Endodermal cell (in vitro differentiated cells): Measurements from ENCODE around the gene CHID1. TPM values are rescaled to one million over a fixed set of nuclear protein-coding genes. Genes with fewer than 3 reads are reported as not detected.
A peak's percentile ranks its signal among the peaks of the same experiment; 100 is the strongest.

Experiments
- DNase-seq: peaks from one replicate; pipeline ENCODE4 v3.0.0-alpha.2; 2017
- H3K27ac ChIP-seq: 2 replicates; pipeline ENCODE4 v1.5.1; 2013; ENCODE audit warnings: mild to moderate bottlenecking, low read depth, low read length, moderate library complexity
- H3K27me3 ChIP-seq: 2 replicates; pipeline ENCODE4 v1.6.1; 2013; ENCODE audit warnings: mild to moderate bottlenecking, low read length, moderate library complexity; ENCODE audit not compliant: insufficient read depth, control insufficient read depth, poor library complexity, severe bottlenecking
- H3K36me3 ChIP-seq: 2 replicates; pipeline ENCODE4 v1.7.0; 2013; ENCODE audit warnings: mild to moderate bottlenecking, low read length, moderate library complexity; ENCODE audit not compliant: control insufficient read depth, insufficient read depth
- H3K4me1 ChIP-seq: one replicate; pipeline ENCODE4 v1.7.0; 2013; ENCODE audit warnings: low read length; ENCODE audit not compliant: control insufficient read depth, insufficient read depth
- H3K4me3 ChIP-seq: 2 replicates; pipeline ENCODE4 v1.5.1; 2013; ENCODE audit warnings: mild to moderate bottlenecking, low read length, moderate library complexity
- H3K9ac ChIP-seq: 2 replicates; pipeline ENCODE4 v1.6.1; 2013; ENCODE audit warnings: mild to moderate bottlenecking, low read length, moderate library complexity; ENCODE audit not compliant: poor library complexity, severe bottlenecking; ENCODE audit errors: extremely low read depth
- H3K9me3 ChIP-seq: 2 replicates; pipeline ENCODE4 v1.6.1; 2013; ENCODE audit warnings: mild to moderate bottlenecking, low read length, moderate library complexity; ENCODE audit not compliant: control insufficient read depth
- H3K27ac Mint-ChIP-seq: 2 replicates; pipeline ENCODE4 v1.8.0; 2020; ENCODE audit warnings: mixed read lengths
- H3K27me3 Mint-ChIP-seq: 2 replicates; pipeline ENCODE4 v1.8.0; 2021; ENCODE audit warnings: mild to moderate bottlenecking, mixed read lengths; ENCODE audit not compliant: insufficient read depth
- H3K36me3 Mint-ChIP-seq: 2 replicates; pipeline ENCODE4 v1.8.0; 2020; ENCODE audit warnings: low read depth, mixed read lengths
- H3K4me1 Mint-ChIP-seq: 2 replicates; pipeline ENCODE4 v1.8.0; 2020; ENCODE audit warnings: mixed read lengths
- H3K4me3 Mint-ChIP-seq: 2 replicates; pipeline ENCODE4 v1.8.0; 2020; ENCODE audit warnings: mild to moderate bottlenecking, moderate library complexity, mixed read lengths
- H3K9me3 Mint-ChIP-seq: 2 replicates; pipeline ENCODE4 v1.8.0; 2020; ENCODE audit warnings: mild to moderate bottlenecking, mixed read lengths
- WGBS, 2 experiments: methylation state at CpG; one replicate each; pipeline versions ENCODE4 v1.1.5 to v1.1.7; 2013; ENCODE audit warnings: missing lambda C conversion rate in 2 of 2, mixed read lengths in 1 of 2; ENCODE audit not compliant: insufficient coverage in 1 of 2, insufficient read length in 1 of 2; 5-methylcytosine and 5-hydroxymethylcytosine counted together
- total RNA-seq, 2 donors: library from RNA; stranded (reverse); fragmentation: NEBNext Ultra II Directional in 1 of 2; extraction: Animal tissue kit (Norgen Biotek cat#: 25700) in 1 of 2; gene quantifications; 2 replicates in 1 of 2; 3 replicates in 1 of 2; pipeline ENCODE4 v1.2.1, GENCODE V29; 2021
- TF ChIP-seq, protein P1 (sequence below): fragments of 200-600 bp; sonication (generic); conservative IDR thresholded peaks from 2 replicates; pipeline ENCODE4 v1.5.0; 2021; ENCODE audit warnings: antibody characterized with exemption, mild to moderate bottlenecking

CHID1 gene
- total RNA-seq, 2 donors from 2014 or later = 82.0 to 83.5 TPM

DNA sequence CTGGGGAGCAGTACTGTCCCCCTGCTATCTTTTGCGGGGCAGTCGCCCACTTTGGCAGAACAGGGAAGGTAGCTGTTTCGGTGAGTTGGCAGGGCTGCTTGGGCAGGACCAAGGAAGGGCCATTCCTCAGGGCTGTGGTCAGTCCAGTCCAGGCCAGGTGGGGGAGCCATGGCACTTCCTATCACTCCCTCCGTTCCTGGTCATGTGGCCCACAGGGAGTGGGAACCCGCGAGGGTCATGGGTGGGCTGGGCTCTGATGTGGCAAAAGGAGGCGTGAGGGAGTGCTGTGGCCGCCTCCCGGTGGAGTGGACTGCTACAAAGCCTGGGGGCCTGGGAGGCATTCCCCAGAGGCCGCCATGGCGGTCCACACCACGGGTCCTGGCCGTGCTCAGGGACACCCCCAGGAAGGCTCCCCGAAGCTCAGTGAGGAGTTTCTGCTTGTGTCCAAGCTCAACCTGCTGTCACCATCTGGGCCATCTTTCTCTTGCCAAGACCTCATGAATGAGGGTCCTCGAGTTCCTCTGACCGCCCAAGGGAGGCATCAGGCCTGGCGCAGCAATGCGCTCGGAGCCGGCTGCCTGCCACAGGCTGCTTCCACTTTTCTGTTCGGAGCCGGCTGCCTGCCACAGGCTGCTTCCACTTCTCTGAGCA lies 11.9 kb downstream of the CHID1 start:
- Mint-ChIP-seq H3K27me3 (no peaks in the 10 kb centered on the region), H3K9me3 (no peaks in the 10 kb centered on the region), H3K36me3 (peaks cover 26% of the 10 kb centered on the region), H3K4me1 (no peaks in the 10 kb centered on the region), H3K4me3 (no peak overlapping the region), H3K27ac (no peak overlapping the region)
- WGBS, 2 experiments = 94% methylated on average over 11 to 22 of the region's 22 CpGs
- TF ChIP-seq, protein P1, sequence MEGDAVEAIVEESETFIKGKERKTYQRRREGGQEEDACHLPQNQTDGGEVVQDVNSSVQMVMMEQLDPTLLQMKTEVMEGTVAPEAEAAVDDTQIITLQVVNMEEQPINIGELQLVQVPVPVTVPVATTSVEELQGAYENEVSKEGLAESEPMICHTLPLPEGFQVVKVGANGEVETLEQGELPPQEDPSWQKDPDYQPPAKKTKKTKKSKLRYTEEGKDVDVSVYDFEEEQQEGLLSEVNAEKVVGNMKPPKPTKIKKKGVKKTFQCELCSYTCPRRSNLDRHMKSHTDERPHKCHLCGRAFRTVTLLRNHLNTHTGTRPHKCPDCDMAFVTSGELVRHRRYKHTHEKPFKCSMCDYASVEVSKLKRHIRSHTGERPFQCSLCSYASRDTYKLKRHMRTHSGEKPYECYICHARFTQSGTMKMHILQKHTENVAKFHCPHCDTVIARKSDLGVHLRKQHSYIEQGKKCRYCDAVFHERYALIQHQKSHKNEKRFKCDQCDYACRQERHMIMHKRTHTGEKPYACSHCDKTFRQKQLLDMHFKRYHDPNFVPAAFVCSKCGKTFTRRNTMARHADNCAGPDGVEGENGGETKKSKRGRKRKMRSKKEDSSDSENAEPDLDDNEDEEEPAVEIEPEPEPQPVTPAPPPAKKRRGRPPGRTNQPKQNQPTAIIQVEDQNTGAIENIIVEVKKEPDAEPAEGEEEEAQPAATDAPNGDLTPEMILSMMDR = peak; percentile 49
- no peaks in the 10 kb centered on the region for H3K4me1 ChIP-seq
- H3K9ac ChIP-seq = no peak overlapping the region
- H3K9me3 ChIP-seq = no peaks in the 10 kb centered on the region
- DNase-seq = peak; percentile 77
- H3K27ac ChIP-seq = no peak overlapping the region
- H3K36me3 ChIP-seq = peaks cover 20% of the 10 kb centered on the region
- no peak overlapping the region for H3K4me3 ChIP-seq
- no peaks in the 10 kb centered on the region for H3K27me3 ChIP-seq

- 91 to 92% methylated on average over 7 to 10 of the region's 10 CpGs for WGBS, 2 experiments
- Histone ChIP-seq H3K4me3 (no peak overlapping the region), H3K9me3 (no peaks in the 10 kb centered on the region), H3K9ac (no peak overlapping the region), H3K4me1 (no peaks in the 10 kb centered on the region), H3K36me3 (peaks cover 18% of the 10 kb centered on the region), H3K27me3 (no peaks in the 10 kb centered on the region), H3K27ac (no peak overlapping the region)
- H3K27ac Mint-ChIP-seq = no peak overlapping the region
- TF ChIP-seq, protein P1 = peak; percentile 39
- DNase-seq = peak; percentile 77
- no peaks in the 10 kb centered on the region for H3K4me1 Mint-ChIP-seq
- no peaks in the 10 kb centered on the region for H3K27me3 Mint-ChIP-seq
- no peak overlapping the region for H3K4me3 Mint-ChIP-seq
- H3K9me3 Mint-ChIP-seq = no peaks in the 10 kb centered on the region
- peaks cover 25% of the 10 kb centered on the region for H3K36me3 Mint-ChIP-seq
These were observed 12.5 kb downstream of the CHID1 start for GRCh38 chr11:898143-898511.

- Histone ChIP-seq H3K9ac (no peak overlapping the region), H3K4me1 (no peaks in the 10 kb centered on the region), H3K27me3 (no peaks in the 10 kb centered on the region), H3K27ac (no peak overlapping the region), H3K36me3 (peaks cover 12% of the 10 kb centered on the region), H3K9me3 (no peaks in the 10 kb centered on the region), H3K4me3 (no peak overlapping the region)
- no peak for DNase-seq
- Mint-ChIP-seq H3K36me3 (peaks cover 18% of the 10 kb centered on the region), H3K4me3 (no peak overlapping the region), H3K27me3 (no peaks in the 10 kb centered on the region), H3K27ac (no peak overlapping the region), H3K4me1 (no peaks in the 10 kb centered on the region), H3K9me3 (no peaks in the 10 kb centered on the region)
- TF ChIP-seq, protein P1 = no peak
- WGBS, 2 experiments = 90 to 94% methylated on average over 11 to 17 of the region's 17 CpGs
These were observed 13.1 kb downstream of the CHID1 start for GRCh38 chr11:897253-898142.
